K562 (cell line): ENCODE data around the gene ACTL9. TPM values are rescaled to one million over a fixed set of nuclear protein-coding genes. Genes with fewer than 3 reads are reported as not detected.
A peak's percentile ranks its signal among the peaks of the same experiment; 100 is the strongest.

Source experiments
- CC2D1A ChIP-seq: fragments of 450-650 bp; IDR thresholded peaks from 2 replicates; pipeline ENCODE4 v1.6.1; 2017; ENCODE audit warnings: mild to moderate bottlenecking
- DIDO1 ChIP-seq: fragments of 450-650 bp; IDR thresholded peaks from 2 replicates; pipeline ENCODE4 v1.6.1; 2016; ENCODE audit warnings: low read depth, missing biosample characterization, missing genetic modification characterization
- ETV1 ChIP-seq: fragments of 450-650 bp; conservative IDR thresholded peaks from 2 replicates; pipeline ENCODE4 v1.6.1; 2016; ENCODE audit warnings: missing genetic modification characterization, control low read depth, low read depth, missing compliant biosample characterization
- FOXP4 ChIP-seq: sonication (generic); formaldehyde crosslinking; IDR thresholded peaks from 2 replicates; pipeline ENCODE4 v1.8.0; 2022; ENCODE audit warnings: mild to moderate bottlenecking, missing genetic modification reagents, borderline replicate concordance
- IRF2 ChIP-seq: sonication (generic); formaldehyde crosslinking; IDR thresholded peaks from 2 replicates; pipeline ENCODE4 v1.8.1; 2022; ENCODE audit warnings: mild to moderate bottlenecking, missing genetic modification reagents
- MCM7 ChIP-seq, 2 experiments: fragments of 450-650 bp; IDR thresholded peaks; 2 replicates each; pipeline ENCODE4 v1.6.1; 2016 to 2018
- PCBP1 ChIP-seq: fragments of 200-400 bp; formaldehyde crosslinking; IDR thresholded peaks from 2 replicates; pipeline ENCODE4 v1.6.1; 2018; ENCODE audit warnings: mild to moderate bottlenecking, low read depth, low read length; ENCODE audit not compliant: poor library complexity, severe bottlenecking
- PHF21A ChIP-seq: fragments of 450-650 bp; IDR thresholded peaks from 2 replicates; pipeline ENCODE4 v1.6.1; 2017; ENCODE audit warnings: low read depth, borderline replicate concordance
- RBM34 ChIP-seq: fragments of 200-400 bp; formaldehyde crosslinking; IDR thresholded peaks from 2 replicates; pipeline ENCODE4 v1.6.1; 2018; ENCODE audit warnings: low read length, borderline replicate concordance; ENCODE audit not compliant: insufficient read depth
- RERE ChIP-seq: sonication (generic); formaldehyde crosslinking; IDR thresholded peaks from 2 replicates; pipeline ENCODE4 v1.8.0; 2023; ENCODE audit warnings: missing genetic modification reagents, mild to moderate bottlenecking, borderline replicate concordance
- SMARCE1 ChIP-seq: fragments of 450-650 bp; IDR thresholded peaks from 2 replicates; pipeline ENCODE4 v1.7.1; 2016; ENCODE audit warnings: mild to moderate bottlenecking
- SOX6 ChIP-seq: fragments of 450-650 bp; IDR thresholded peaks from 2 replicates; pipeline ENCODE4 v1.6.1; 2014; ENCODE audit warnings: mild to moderate bottlenecking
- ZC3H4 ChIP-seq: sonication (generic); formaldehyde crosslinking; IDR thresholded peaks from 2 replicates; pipeline ENCODE4 v1.9.0; 2021; ENCODE audit warnings: missing genetic modification reagents, borderline replicate concordance
- ZFP91 ChIP-seq: sonication (generic); formaldehyde crosslinking; IDR thresholded peaks from 2 replicates; pipeline ENCODE4 v1.8.0; 2022; ENCODE audit warnings: mild to moderate bottlenecking, missing genetic modification reagents
- ZNF561 ChIP-seq: fragments of 450-650 bp; formaldehyde crosslinking; conservative IDR thresholded peaks from 2 replicates; pipeline ENCODE4 v1.4.0; 2020; ENCODE audit warnings: mild to moderate bottlenecking, moderate library complexity
- ZNF644 ChIP-seq: fragments of 200-800 bp; sonication (Bioruptor generic); IDR thresholded peaks from 2 replicates; pipeline ENCODE4 v1.6.1; 2016; ENCODE audit warnings: low read depth, missing genetic modification characterization, missing compliant biosample characterization
- ZNF655 ChIP-seq: fragments of 250-450 bp; sonication (Bioruptor Pico); IDR thresholded peaks from 2 replicates; pipeline ENCODE4 v1.5.0; 2021
- ZNF79 ChIP-seq: fragments of 250-450 bp; sonication (Bioruptor Pico); IDR thresholded peaks from 2 replicates; pipeline ENCODE4 v1.4.0; 2020; ENCODE audit warnings: low read depth, mild to moderate bottlenecking, moderate library complexity
- polyA plus RNA-seq, 8 experiments: library from polyadenylated mRNA; depleted of rRNA in 4 of 8; stranded (reverse) in 5 of 8; unstranded in 3 of 8; fragments of >200 nt; fragmentation: Nextera tagmentation in 2 of 8; fragmentation: Illumina TruSeq in 1 of 8; extraction: Ambion mirVana in 2 of 8; extraction: Trizol in 1 of 8; gene quantifications; 2 replicates each; pipeline versions ENCODE4 v1.2.1 to v1.2.3, GENCODE V29; 2011 to 2014; ENCODE audit warnings: inconsistent platforms in 1 of 8, missing spikeins in 1 of 8
- total RNA-seq, 7 experiments: library from RNA; depleted of rRNA in 6 of 7; stranded (reverse); fragments of >200 nt in 6 of 7; fragmentation: Illumina TruSeq in 2 of 7; extraction: Trizol in 2 of 7; gene quantifications; 2 replicates each; pipeline versions ENCODE4 v1.2.1 to v1.2.3, GENCODE V29; 2011 to 2021; ENCODE audit warnings: low replicate concordance in 1 of 7

ACTL9 gene
- total and polyA plus RNA-seq, 9 of the 15 experiments (the other 6 are each of a cell fraction or from before 2014, with no cell fraction given): not detected

- TF ChIP-seq FOXP4 (CRISPR knock-in tag): peak; percentile 85; the same call in 1 of the 2 replicates
- TF ChIP-seq SMARCE1: peak; percentile 71; the same call in 1 of the 2 replicates
- TF ChIP-seq ETV1 (tag): peak; percentile 34; the same call in 1 of the 2 replicates
- TF ChIP-seq RBM34: no peak
- no peak for TF ChIP-seq ZNF644 (tag)
- no peak for TF ChIP-seq CC2D1A
- TF ChIP-seq IRF2 (CRISPR knock-in tag): no peak
- no peak for TF ChIP-seq RERE (CRISPR knock-in tag)
- no peak for TF ChIP-seq ZNF655 (CRISPR knock-in tag)
- no peak for TF ChIP-seq ZFP91 (CRISPR knock-in tag)
- TF ChIP-seq PCBP1: no peak
- TF ChIP-seq ZC3H4 (CRISPR knock-in tag): no peak
- TF ChIP-seq SOX6: peak; percentile 51; the same call in 1 of the 2 replicates
- no peak for TF ChIP-seq DIDO1 (tag)
- TF ChIP-seq PHF21A: no peak
- no peak for TF ChIP-seq ZNF561 (CRISPR knock-in tag)
- no peak for TF ChIP-seq ZNF79 (CRISPR knock-in tag)
- no peak for TF ChIP-seq MCM7 (IDR thresholded peaks at IDR 0.05)
Measured at GRCh38 chr19:8681345-8682029, 17.1 kb downstream of the ACTL9 start (continued).
